ENCODE data around the gene ROCK2.

Gene ROCK2

GRCh38 chr2:11366326-11366741 lies 21.9 kb upstream of the ROCK2 start:
- no peak for DNase-seq

- no peak for DNase-seq
These were observed 20.9 kb upstream of the ROCK2 start for GRCh38 chr2:11365096-11365879.

- no peak for DNase-seq
These were observed 20.1 kb upstream of the ROCK2 start for GRCh38 chr2:11364565-11364887.

GRCh38 chr2:11363868-11364564 lies 19.6 kb upstream of the ROCK2 start:
- DNase-seq: no peak

- no peak for DNase-seq
These were observed 15.4 kb upstream of the ROCK2 start for GRCh38 chr2:11359865-11360264.

- no peak for DNase-seq
These were observed 13.1 kb upstream of the ROCK2 start for GRCh38 chr2:11357428-11357972.

GRCh38 chr2:11356764-11357163 lies 12.3 kb upstream of the ROCK2 start:
- no peak for DNase-seq

- DNase-seq: no peak
These were observed 11.0 kb upstream of the ROCK2 start for GRCh38 chr2:11355194-11356053.

GRCh38 chr2:11354363-11355154 lies 10.1 kb upstream of the ROCK2 start:
- DNase-seq: no peak

- DNase-seq: no peak
These were observed 8.5 kb upstream of the ROCK2 start for GRCh38 chr2:11352781-11353537.

- DNase-seq: peak; percentile 52
These were observed 3.8 kb upstream of the ROCK2 start for GRCh38 chr2:11348209-11348749.

- DNase-seq: no peak
These were observed 3.0 kb upstream of the ROCK2 start for GRCh38 chr2:11347403-11347959.

GRCh38 chr2:11346023-11346482 lies 1.6 kb upstream of the ROCK2 start:
- DNase-seq: no peak

- peak; percentile 48 for DNase-seq
These were observed 681 bp upstream of the ROCK2 start for GRCh38 chr2:11344956-11345677.

- peak; percentile 49 for DNase-seq
These were observed 640 bp downstream of the ROCK2 start for GRCh38 chr2:11343650-11344341.

GRCh38 chr2:11343368-11343649 lies 1.1 kb downstream of the ROCK2 start:
- no peak for DNase-seq

GRCh38 chr2:11342551-11343367 lies 1.7 kb downstream of the ROCK2 start:
- peak; percentile 71 for DNase-seq

- DNase-seq: no peak
These were observed 3.7 kb downstream of the ROCK2 start for GRCh38 chr2:11340717-11341116.
